A172 (cell line): Measurements from ENCODE around the gene CNTNAP4. TPM values are rescaled to one million over a fixed set of nuclear protein-coding genes. Genes with fewer than 3 reads are reported as not detected.

Experiments used
- DNase-seq: peaks from one replicate; pipeline ENCODE4 v3.0.0-alpha.2; 2015; ENCODE audit warnings: low spot score
- total RNA-seq: library from RNA; depleted of rRNA; stranded (reverse); fragments of >200 nt; shearing (Covaris generic); gene quantifications from 2 replicates; pipeline ENCODE4 v1.2.3, GENCODE V29; 2014

The CNTNAP4 gene
- total RNA-seq, 1 experiment from 2014 or later = not detected

- no peak for DNase-seq
Observed at GRCh38 chr16:76583466-76583865, 306.3 kb downstream of the CNTNAP4 start.

- DNase-seq = no peak
Observed at GRCh38 chr16:76583945-76584344, 306.7 kb downstream of the CNTNAP4 start.

DNA sequence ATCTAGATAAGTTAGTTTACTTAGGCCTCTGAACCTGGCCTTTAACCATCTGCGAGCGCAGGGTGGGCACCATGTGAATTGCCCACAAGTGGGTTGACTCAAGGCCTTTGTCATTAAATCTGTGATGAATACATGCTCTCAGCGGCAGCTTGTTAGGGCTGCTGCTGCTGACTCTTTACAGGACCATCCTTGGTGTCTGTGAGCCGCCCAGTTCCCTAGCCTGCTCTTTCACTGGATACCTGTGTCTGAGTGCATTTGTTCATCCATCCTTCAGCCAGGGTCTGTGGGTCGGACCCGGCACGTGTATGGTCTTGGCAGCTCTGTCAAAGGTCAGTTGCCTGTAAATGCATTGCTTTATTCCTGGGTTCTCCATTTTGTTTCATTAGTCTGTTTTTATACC, 321.3 kb downstream of the CNTNAP4 start:
- no peak for DNase-seq

DNA sequence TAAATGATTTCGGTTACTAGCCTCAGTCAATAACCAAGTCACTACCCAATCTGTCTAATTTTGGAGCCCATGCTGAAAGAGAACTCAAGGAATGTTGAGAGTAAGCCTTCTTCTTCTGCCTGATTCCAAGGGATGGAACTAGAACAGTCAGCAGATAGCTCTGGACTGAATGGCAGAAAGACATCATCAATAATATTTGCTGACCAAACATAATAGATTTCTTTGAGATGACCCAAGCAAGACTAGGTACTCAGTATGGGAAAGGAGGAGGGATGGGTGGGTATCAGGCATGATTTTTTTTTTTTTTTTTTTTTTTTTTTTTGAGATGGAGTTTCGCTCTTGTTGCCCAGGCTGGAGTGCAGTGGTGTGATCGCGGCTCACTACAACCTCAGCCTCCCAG, 330.1 kb downstream of the CNTNAP4 start:
- no peak for DNase-seq
